ENCODE results near the gene MRPL50.

MRPL50 gene

GRCh38 chr9:101418518-101419430 lies 20.4 kb upstream of the MRPL50 start:
- no peaks in the 10 kb centered on the region for H3K36me3 ChIP-seq (ENCODE audit: control insufficient read depth in 1 of 2, insufficient read depth in 2 of 2, low read length in 2 of 2)
- no peak overlapping the region for H2BK5ac ChIP-seq (ENCODE audit: low read depth, low read length, poor library complexity)
- H4K12ac ChIP-seq (ENCODE audit: low read depth, low read length): no peak overlapping the region
- no peaks in the 10 kb centered on the region for H3K27me3 ChIP-seq (ENCODE audit: insufficient read depth, low read length)
- H3K18ac ChIP-seq (ENCODE audit: low read length): no peak overlapping the region
- no peak overlapping the region for H4K91ac ChIP-seq (ENCODE audit: low read depth, low read length)
- DNase-seq: no peak
- H3K4me1 ChIP-seq (ENCODE audit: control insufficient read depth in 1 of 2, insufficient read depth in 2 of 2, low read length in 2 of 2): no peaks in the 10 kb centered on the region
- no peak overlapping the region for H3K4ac ChIP-seq (ENCODE audit: low read depth, low read length)
- no peak overlapping the region for H3K4me3 ChIP-seq (ENCODE audit: low read depth, low read length)
- H2AK5ac ChIP-seq (ENCODE audit: low read length): no peak overlapping the region
- no peak overlapping the region for H3K14ac ChIP-seq (ENCODE audit: low read length)
- no peak overlapping the region for H3K4me2 ChIP-seq (ENCODE audit: low read length)
- H3K9ac ChIP-seq (ENCODE audit: low read length): no peak overlapping the region
- H3K27ac ChIP-seq (ENCODE audit: low read depth, low read length): no peak overlapping the region
- no peaks in the 10 kb centered on the region for H3K79me1 ChIP-seq (ENCODE audit: low read length)
- no peak overlapping the region for H3K23ac ChIP-seq (ENCODE audit: low read length)
- H2BK12ac ChIP-seq (ENCODE audit: low read length): no peak overlapping the region
- no peak overlapping the region for H2AFZ ChIP-seq (ENCODE audit: insufficient read depth, low read length, poor library complexity)
- no peak overlapping the region for H2BK120ac ChIP-seq (ENCODE audit: insufficient read depth, low read length, poor library complexity)
- H3K79me2 ChIP-seq (ENCODE audit: control insufficient read depth, insufficient read depth, low read length, poor library complexity): no peaks in the 10 kb centered on the region
- WGBS (ENCODE audit: extremely low coverage, insufficient coverage, insufficient read length): no CpG with 5 or more reads among the region's 7 CpGs
- H3K9me3 ChIP-seq (ENCODE audit: insufficient read depth, low read depth, low read length): no peaks in the 10 kb centered on the region
- no peak overlapping the region for H4K8ac ChIP-seq (ENCODE audit: low read depth, low read length)

- no peak overlapping the region for H3K14ac ChIP-seq (ENCODE audit: low read length)
Observed at GRCh38 chr9:101417977-101418376, 19.6 kb upstream of the MRPL50 start.

GRCh38 chr9:101417389-101417788 lies 19.0 kb upstream of the MRPL50 start:
- no peak overlapping the region for H3K18ac ChIP-seq (ENCODE audit: low read length)
- H2AFZ ChIP-seq (ENCODE audit: insufficient read depth, low read length, poor library complexity): no peak overlapping the region
- no peak overlapping the region for H2BK12ac ChIP-seq (ENCODE audit: low read length)

More at GRCh38 chr9:101417977-101418376, 19.6 kb upstream of the MRPL50 start:
- Histone ChIP-seq H3K23ac (ENCODE audit: low read length) (no peak overlapping the region), H3K27ac (ENCODE audit: low read depth, low read length) (no peak overlapping the region), H3K9ac (ENCODE audit: low read length) (no peak overlapping the region), H3K4me3 (ENCODE audit: low read depth, low read length) (no peak overlapping the region), H4K91ac (ENCODE audit: low read depth, low read length) (no peak overlapping the region), H3K27me3 (ENCODE audit: insufficient read depth, low read length) (no peaks in the 10 kb centered on the region), H3K79me1 (ENCODE audit: low read length) (no peaks in the 10 kb centered on the region), H2AK5ac (ENCODE audit: low read length) (no peak overlapping the region), H3K4ac (ENCODE audit: low read depth, low read length) (no peak overlapping the region), H2BK5ac (ENCODE audit: low read depth, low read length, poor library complexity) (no peak overlapping the region), H4K12ac (ENCODE audit: low read depth, low read length) (no peak overlapping the region), H2AFZ (ENCODE audit: insufficient read depth, low read length, poor library complexity) (no peak overlapping the region), H3K4me1 (ENCODE audit: control insufficient read depth in 1 of 2, insufficient read depth in 2 of 2, low read length in 2 of 2) (no peaks in the 10 kb centered on the region), H3K4me2 (ENCODE audit: low read length) (no peak overlapping the region), H4K8ac (ENCODE audit: low read depth, low read length) (no peak overlapping the region), H3K79me2 (ENCODE audit: control insufficient read depth, insufficient read depth, low read length, poor library complexity) (no peaks in the 10 kb centered on the region), H3K18ac (ENCODE audit: low read length) (no peak overlapping the region), H3K36me3 (ENCODE audit: control insufficient read depth in 1 of 2, insufficient read depth in 2 of 2, low read length in 2 of 2) (no peaks in the 10 kb centered on the region), H2BK120ac (ENCODE audit: insufficient read depth, low read length, poor library complexity) (no peak overlapping the region), H3K9me3 (ENCODE audit: insufficient read depth, low read depth, low read length) (no peaks in the 10 kb centered on the region), H2BK12ac (ENCODE audit: low read length) (no peak overlapping the region)
- DNase-seq: no peak

GRCh38 chr9:101415578-101415977 lies 17.2 kb upstream of the MRPL50 start:
- no peaks in the 10 kb centered on the region for H3K79me2 ChIP-seq (ENCODE audit: control insufficient read depth, insufficient read depth, low read length, poor library complexity)
- H4K8ac ChIP-seq (ENCODE audit: low read depth, low read length): no peak overlapping the region
- H2AK5ac ChIP-seq (ENCODE audit: low read length): no peak overlapping the region
- no peak overlapping the region for H4K12ac ChIP-seq (ENCODE audit: low read depth, low read length)
- DNase-seq: no peak
- no peak overlapping the region for H3K14ac ChIP-seq (ENCODE audit: low read length)
- H3K9me3 ChIP-seq (ENCODE audit: insufficient read depth, low read depth, low read length): no peaks in the 10 kb centered on the region
- H3K18ac ChIP-seq (ENCODE audit: low read length): no peak overlapping the region
- H3K4me2 ChIP-seq (ENCODE audit: low read length): no peak overlapping the region
- no peak overlapping the region for H2BK120ac ChIP-seq (ENCODE audit: insufficient read depth, low read length, poor library complexity)
- H2BK12ac ChIP-seq (ENCODE audit: low read length): no peak overlapping the region
- no peak overlapping the region for H3K9ac ChIP-seq (ENCODE audit: low read length)
- H3K36me3 ChIP-seq (ENCODE audit: control insufficient read depth in 1 of 2, insufficient read depth in 2 of 2, low read length in 2 of 2): no peaks in the 10 kb centered on the region
- H3K4me1 ChIP-seq (ENCODE audit: control insufficient read depth in 1 of 2, insufficient read depth in 2 of 2, low read length in 2 of 2): no peaks in the 10 kb centered on the region
- no peak overlapping the region for H2BK5ac ChIP-seq (ENCODE audit: low read depth, low read length, poor library complexity)
- H2AFZ ChIP-seq (ENCODE audit: insufficient read depth, low read length, poor library complexity): no peak overlapping the region
- no peak overlapping the region for H3K4ac ChIP-seq (ENCODE audit: low read depth, low read length)
- no peak overlapping the region for H4K91ac ChIP-seq (ENCODE audit: low read depth, low read length)
- H3K79me1 ChIP-seq (ENCODE audit: low read length): no peaks in the 10 kb centered on the region
- H3K27me3 ChIP-seq (ENCODE audit: insufficient read depth, low read length): no peaks in the 10 kb centered on the region
- no peak overlapping the region for H3K27ac ChIP-seq (ENCODE audit: low read depth, low read length)
- no peak overlapping the region for H3K4me3 ChIP-seq (ENCODE audit: low read depth, low read length)
- H3K23ac ChIP-seq (ENCODE audit: low read length): no peak overlapping the region

More at GRCh38 chr9:101417389-101417788, 19.0 kb upstream of the MRPL50 start:
- Histone ChIP-seq H4K12ac (ENCODE audit: low read depth, low read length) (no peak overlapping the region), H4K91ac (ENCODE audit: low read depth, low read length) (no peak overlapping the region), H3K4me3 (ENCODE audit: low read depth, low read length) (no peak overlapping the region), H3K4me1 (ENCODE audit: control insufficient read depth in 1 of 2, insufficient read depth in 2 of 2, low read length in 2 of 2) (no peaks in the 10 kb centered on the region), H3K27ac (ENCODE audit: low read depth, low read length) (no peak overlapping the region), H2AK5ac (ENCODE audit: low read length) (no peak overlapping the region), H3K9ac (ENCODE audit: low read length) (no peak overlapping the region), H3K23ac (ENCODE audit: low read length) (no peak overlapping the region), H3K9me3 (ENCODE audit: insufficient read depth, low read depth, low read length) (no peaks in the 10 kb centered on the region), H3K36me3 (ENCODE audit: control insufficient read depth in 1 of 2, insufficient read depth in 2 of 2, low read length in 2 of 2) (no peaks in the 10 kb centered on the region), H2BK120ac (ENCODE audit: insufficient read depth, low read length, poor library complexity) (no peak overlapping the region), H3K4ac (ENCODE audit: low read depth, low read length) (no peak overlapping the region), H3K79me2 (ENCODE audit: control insufficient read depth, insufficient read depth, low read length, poor library complexity) (no peaks in the 10 kb centered on the region), H3K27me3 (ENCODE audit: insufficient read depth, low read length) (no peaks in the 10 kb centered on the region), H2BK5ac (ENCODE audit: low read depth, low read length, poor library complexity) (no peak overlapping the region), H3K4me2 (ENCODE audit: low read length) (no peak overlapping the region), H3K79me1 (ENCODE audit: low read length) (no peaks in the 10 kb centered on the region), H4K8ac (ENCODE audit: low read depth, low read length) (no peak overlapping the region), H3K14ac (ENCODE audit: low read length) (no peak overlapping the region)
- no peak for DNase-seq

Measured in trophoblast cell (in vitro differentiated cells and primary cell).